NCI-H1092 (cell line): ENCODE data around the gene NEDD4L.

Experiments
- DNase-seq: peaks from one replicate; lab custom pipeline; 2025; lab: John Stamatoyannopoulos, UW

Gene NEDD4L

GRCh38 chr18:58095222-58095621 is 51.2 kb downstream of the NEDD4L start:
- no peak for DNase-seq

GRCh38 chr18:58095655-58096054 is 51.6 kb downstream of the NEDD4L start:
- DNase-seq = no peak

DNA sequence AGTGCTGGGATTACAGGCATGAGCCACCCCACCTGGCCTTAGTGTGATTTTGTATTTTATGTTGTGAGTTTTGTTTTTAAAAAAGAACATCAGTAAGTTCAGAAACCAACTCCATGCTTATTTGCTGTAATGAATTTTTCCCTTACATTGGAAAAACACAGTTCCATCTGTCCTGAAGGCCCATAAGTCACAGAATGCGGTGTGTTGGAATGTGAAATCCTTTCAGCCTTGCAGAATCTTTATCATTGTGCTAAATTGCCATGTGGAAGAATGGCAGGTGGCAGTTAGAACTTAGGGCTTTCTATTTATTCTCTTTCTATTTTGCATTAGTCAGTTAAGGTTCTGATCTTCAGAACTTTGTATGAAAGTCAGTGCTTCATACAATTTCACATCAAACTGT is 52.6 kb downstream of the NEDD4L start:
- DNase-seq = no peak

DNA sequence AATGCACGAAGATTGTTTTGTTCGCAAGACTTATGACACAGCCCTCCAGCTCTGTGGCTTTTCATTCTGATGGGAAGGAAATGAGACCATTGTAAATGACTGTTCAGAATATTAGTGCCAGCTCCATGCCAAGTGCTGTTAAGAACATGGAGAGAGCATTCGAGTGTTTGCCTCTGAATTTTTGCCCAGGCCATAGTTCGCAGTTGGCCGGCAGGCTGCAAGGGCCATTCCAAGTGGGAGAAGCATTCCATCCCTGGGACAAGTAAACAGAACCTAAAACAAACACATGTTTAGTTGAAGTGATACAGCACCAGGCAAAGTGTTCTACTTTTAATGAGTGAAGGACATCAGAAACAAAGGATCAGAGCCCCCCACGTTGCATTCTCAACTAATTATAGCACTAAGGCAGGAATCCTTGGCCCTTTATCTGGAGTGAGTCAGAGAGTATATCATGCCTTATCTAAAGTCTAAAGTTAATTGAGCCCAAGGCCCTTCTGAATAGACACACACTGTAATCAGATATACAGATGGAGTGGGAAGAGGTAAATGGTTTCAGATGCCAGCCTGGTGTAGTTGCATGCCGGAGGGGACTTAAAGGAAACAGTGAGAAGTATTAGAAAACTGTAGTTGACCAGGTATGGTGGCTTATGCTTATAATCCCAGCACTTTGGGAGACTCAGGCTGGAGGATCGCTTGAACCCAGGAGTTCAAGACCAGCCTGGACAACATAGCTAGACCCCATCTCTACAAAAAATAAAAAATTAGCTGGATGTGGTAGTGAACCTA is 53.3 kb downstream of the NEDD4L start:
- peak; percentile 39 for DNase-seq

DNA sequence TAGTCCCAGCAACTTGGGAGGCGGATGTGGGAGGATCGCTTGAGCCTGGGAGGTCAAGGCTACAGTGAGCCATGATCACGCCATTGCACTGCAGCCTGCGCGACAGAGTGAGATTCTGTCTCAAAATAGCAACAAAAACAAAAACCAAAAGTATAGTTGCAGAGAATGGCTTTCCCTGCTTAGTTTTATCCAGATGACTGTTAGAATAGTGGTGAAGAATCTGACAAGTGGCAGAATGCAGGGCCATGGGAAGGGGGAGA is 53.8 kb downstream of the NEDD4L start:
- no peak for DNase-seq

DNA sequence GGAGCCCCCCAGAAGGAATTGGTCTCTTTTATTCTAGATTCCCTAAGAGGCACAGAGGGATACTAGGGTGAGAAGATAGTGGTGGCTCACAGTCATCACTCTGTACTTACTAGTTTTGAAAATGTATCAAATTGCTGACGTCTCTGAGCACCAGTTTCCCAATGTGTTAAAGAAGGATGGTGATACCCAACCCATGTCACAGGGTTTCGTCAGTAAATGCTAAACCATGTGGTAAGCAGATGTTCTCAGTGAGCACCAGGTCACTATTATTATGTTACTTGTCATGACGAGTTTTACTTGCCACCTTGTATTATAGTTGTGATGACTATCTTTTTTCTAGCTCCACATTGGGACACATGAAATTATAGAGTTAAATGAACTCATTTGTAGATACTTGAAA is 54.7 kb downstream of the NEDD4L start:
- DNase-seq = no peak

DNA sequence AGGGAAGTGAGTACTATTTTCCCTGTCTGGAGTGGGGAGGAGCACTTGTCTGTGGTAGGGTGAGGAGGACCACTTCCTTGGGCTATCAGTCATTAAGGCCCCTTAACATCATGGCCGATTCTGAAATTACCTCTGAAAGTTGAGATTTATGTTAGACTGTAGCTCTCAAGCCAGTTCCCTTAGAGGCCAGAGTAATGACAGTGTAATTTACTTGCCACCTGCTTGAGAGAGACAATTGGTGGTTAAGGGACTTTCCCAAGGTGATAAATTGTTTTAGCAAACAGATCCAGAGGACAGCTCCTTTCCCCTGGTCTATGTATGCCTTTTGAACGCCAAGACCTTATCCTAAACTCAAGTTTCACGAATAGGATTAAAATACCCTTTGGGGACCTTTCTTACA is 56.1 kb downstream of the NEDD4L start:
- DNase-seq = no peak

DNA sequence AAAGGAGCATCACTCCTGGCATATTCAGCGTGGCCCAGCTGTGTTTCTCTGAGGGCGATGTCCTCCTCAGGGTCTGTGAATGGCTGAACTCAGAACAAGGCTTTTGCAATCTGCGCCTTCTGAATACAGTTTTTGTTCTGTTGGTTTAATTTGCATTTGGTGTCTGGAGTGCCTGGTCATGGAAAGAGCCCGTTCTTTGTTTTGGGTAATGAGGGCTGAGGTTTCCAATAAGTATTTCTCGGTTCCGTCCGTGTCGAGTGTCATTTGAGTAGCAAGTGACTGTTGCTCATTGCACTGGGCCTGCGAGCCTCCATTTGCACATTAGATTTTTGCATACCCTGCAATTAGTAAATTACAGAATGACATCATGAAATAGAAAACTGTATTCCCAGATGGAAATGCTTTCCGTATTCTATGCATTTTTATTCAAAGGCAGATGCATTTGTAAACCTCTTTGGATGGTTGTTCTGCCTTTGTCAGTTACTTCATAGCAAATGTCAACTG is 57.3 kb downstream of the NEDD4L start:
- no peak for DNase-seq

- DNase-seq = no peak
These were observed 58.0 kb downstream of the NEDD4L start for GRCh38 chr18:58102018-58102417.

- DNase-seq = no peak
These were observed 58.8 kb downstream of the NEDD4L start for GRCh38 chr18:58102875-58103274.

- no peak for DNase-seq
These were observed 59.4 kb downstream of the NEDD4L start for GRCh38 chr18:58103339-58103985.

DNA sequence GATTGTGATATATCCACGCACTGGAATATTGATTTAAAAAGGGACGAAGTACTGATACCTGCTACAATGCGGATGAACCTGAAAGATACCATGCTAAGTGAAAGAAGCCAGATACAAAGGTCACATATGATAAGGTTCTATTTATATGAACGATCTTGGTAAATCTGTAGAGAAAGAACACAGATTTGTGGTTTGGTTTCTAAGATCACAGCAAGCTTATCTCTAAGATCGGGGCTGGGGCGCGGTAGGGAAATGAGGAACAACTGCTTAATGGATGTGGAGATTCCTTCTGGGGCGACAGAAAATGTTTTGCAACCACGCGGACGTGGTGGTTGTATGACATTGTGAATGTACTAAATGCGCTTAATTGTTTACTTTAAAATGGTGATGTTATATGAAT is 60.1 kb downstream of the NEDD4L start:
- DNase-seq = no peak

GRCh38 chr18:58105206-58105887 is 61.3 kb downstream of the NEDD4L start:
- DNase-seq = no peak

DNA sequence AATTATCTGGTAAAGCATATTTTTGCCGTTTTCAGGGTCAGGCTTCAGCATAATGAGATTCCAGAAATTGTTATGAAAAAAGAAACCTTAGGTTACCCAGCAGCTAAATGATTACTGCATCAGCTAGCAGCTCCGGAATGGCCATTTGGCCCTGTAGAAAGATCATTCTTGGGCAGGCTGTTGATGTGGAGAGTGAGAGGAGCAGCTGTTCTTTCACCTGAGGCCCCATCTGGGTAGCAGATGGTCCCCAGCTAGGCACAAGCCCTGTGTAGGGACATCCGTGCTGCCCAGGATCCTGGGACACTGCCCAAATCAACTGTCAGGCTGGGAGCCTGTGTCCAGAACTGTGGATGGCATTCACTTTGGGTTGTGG is 61.8 kb downstream of the NEDD4L start:
- no peak for DNase-seq

DNA sequence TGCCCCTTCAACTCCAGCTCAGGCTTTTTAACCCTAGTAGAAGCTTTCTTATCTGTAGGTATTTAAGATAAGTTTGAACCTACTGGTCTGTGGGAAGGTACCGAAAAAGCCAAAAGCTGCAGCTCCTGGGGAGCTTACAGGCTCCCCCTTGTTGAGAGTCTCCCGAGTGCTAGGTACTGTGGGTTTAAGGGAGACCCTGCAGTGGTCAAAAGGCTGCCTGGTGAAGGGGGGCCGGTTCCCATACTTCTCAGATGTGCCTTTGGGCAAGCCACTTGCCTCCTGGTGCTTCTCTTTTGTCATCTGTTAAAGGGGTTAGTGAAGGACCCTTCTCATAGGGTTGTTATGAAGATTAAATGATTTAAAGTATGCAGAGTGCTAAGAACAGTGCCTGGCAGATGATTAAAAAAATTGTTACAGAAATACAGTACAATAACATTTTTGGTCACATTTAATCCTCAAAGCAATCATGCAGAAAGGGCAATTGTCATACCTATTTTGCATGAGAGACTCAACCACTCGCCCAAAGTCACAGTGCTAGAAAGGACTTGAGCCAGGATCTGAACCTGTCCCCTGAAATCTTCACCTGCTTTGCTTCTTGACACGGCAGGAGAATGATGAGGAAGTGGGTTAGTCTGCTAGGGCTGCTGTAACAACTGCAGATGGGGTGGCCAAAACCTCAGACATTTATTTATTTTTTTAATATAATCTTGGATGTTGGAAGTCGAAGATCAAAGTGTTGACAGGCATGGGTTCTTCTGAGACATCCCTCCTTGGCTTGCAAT is 62.5 kb downstream of the NEDD4L start:
- DNase-seq = no peak

GRCh38 chr18:58109256-58109655 is 65.2 kb downstream of the NEDD4L start:
- no peak for DNase-seq

DNA sequence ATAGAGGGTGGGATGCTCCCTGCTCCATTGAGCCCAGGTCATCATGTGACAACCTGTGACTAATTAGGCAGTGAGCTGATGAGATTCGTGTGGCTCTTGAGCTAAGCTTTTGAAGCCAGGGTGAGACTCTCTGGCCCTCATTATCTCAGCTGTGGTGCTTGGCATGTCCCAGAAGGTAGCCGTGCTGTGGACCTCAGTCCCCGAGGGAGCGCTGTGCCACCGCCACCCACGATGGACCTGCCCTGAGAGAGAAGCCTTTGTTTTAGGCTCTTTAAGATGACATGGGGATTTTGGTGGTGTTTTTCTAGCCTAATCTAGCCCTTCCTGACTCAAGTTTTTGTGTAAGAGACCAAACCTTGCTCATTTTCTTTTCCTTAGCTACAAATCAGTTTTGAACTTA is 66.4 kb downstream of the NEDD4L start:
- DNase-seq = no peak

- DNase-seq = no peak
These were observed 68.1 kb downstream of the NEDD4L start for GRCh38 chr18:58112174-58112573.

DNA sequence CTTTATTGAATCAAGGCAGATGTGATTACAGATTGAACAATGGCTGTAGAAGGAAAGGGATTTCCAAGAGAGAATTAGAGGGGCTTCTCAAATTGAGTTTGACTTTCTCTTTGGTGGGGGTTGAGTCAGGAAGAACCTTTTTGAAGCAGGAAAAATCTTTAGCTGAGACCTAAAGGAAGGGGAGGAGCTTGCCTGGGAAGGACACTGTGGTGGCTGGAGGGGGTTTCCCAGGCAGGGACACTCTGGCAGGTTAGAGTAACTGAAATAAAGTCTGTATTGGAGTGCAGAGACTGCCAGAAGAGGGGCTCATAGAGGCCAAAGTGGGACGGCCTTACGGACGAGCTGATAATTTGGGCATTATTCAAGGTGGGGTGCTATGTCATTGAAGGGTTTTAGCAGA is 69.3 kb downstream of the NEDD4L start:
- no peak for DNase-seq

- no peak for DNase-seq
These were observed 70.7 kb downstream of the NEDD4L start for GRCh38 chr18:58114766-58115165.

GRCh38 chr18:58116818-58117217 is 72.8 kb downstream of the NEDD4L start:
- no peak for DNase-seq

- no peak for DNase-seq
These were observed 73.9 kb downstream of the NEDD4L start for GRCh38 chr18:58117786-58118403.
